ENCODE data around the gene ZC2HC1C. TPM values are rescaled to one million over a fixed set of nuclear protein-coding genes. Genes with fewer than 3 reads are reported as not detected.
"Not testable (repeated sequence)": the region's sequence is repeated elsewhere in the genome, so short reads cannot be mapped to it uniquely, and the experiment has no call there.

ZC2HC1C gene
- total RNA-seq, 4 donors from 2014 or later = 0.76 to 8.7 (median 3.8) TPM

- H3K4me3 ChIP-seq (ENCODE audit: low read depth, poor library complexity, severe bottlenecking) = no peak overlapping the region
- WGBS, 2 donors = 94 to 97% methylated on average over 3 of the region's 3 CpGs
- no peak for DNase-seq (ENCODE audit: low spot score in 2 of 2)
- TF ChIP-seq CTCF (IDR thresholded peaks at IDR 0.05) (no peak), POLR2A (IDR thresholded peaks at IDR 0.05) (no peak)
- intact Hi-C loops (cut with DNase I; ENCODE audit: low total_unique reads) = no loop called here
These were observed 2.8 kb upstream of the ZC2HC1C start for GRCh38 chr14:75066691-75067090.

- no peak for DNase-seq (ENCODE audit: low spot score in 2 of 2)
- H3K4me3 ChIP-seq (ENCODE audit: low read depth, poor library complexity, severe bottlenecking) = no peak overlapping the region
- WGBS, 2 donors = 88 to 97% methylated on average over 1 of the region's 1 CpG
- intact Hi-C loops (cut with DNase I; ENCODE audit: low total_unique reads) = no loop called here
- TF ChIP-seq POLR2A (IDR thresholded peaks at IDR 0.05) (no peak), CTCF (IDR thresholded peaks at IDR 0.05) (no peak)
These were observed 2.2 kb upstream of the ZC2HC1C start for GRCh38 chr14:75067212-75067611.

- 90 to 96% methylated on average over 4 of the region's 4 CpGs for WGBS, 2 donors
- H3K4me3 ChIP-seq (ENCODE audit: low read depth, poor library complexity, severe bottlenecking); DNase-seq (ENCODE audit: low spot score in 2 of 2); intact Hi-C loops (cut with DNase I; ENCODE audit: low total_unique reads): not testable (repeated sequence)
These were observed 1.7 kb upstream of the ZC2HC1C start for GRCh38 chr14:75067765-75068164.

- DNase-seq (ENCODE audit: low spot score in 2 of 2) = no peak
- WGBS, 2 donors = 16 to 18% methylated on average over 15 of the region's 15 CpGs
- TF ChIP-seq POLR2A (IDR thresholded peaks at IDR 0.05) (no peak), CTCF (IDR thresholded peaks at IDR 0.05) (no peak)
- H3K4me3 ChIP-seq (ENCODE audit: low read depth, poor library complexity, severe bottlenecking) = no peak overlapping the region
- intact Hi-C loops (cut with DNase I; ENCODE audit: low total_unique reads) = no loop called here
These were observed 934 bp upstream of the ZC2HC1C start for GRCh38 chr14:75068294-75069120.

GRCh38 chr14:75069811-75070145 is 337 bp downstream of the ZC2HC1C start:
- intact Hi-C loops (cut with DNase I; ENCODE audit: low total_unique reads) = no loop called here
- H3K4me3 ChIP-seq (ENCODE audit: low read depth, poor library complexity, severe bottlenecking) = no peak overlapping the region
- DNase-seq (ENCODE audit: low spot score in 2 of 2) = no peak
- 11 to 19% methylated on average over 5 to 12 of the region's 12 CpGs for WGBS, 2 donors
- TF ChIP-seq POLR2A (IDR thresholded peaks at IDR 0.05) (no peak), CTCF (IDR thresholded peaks at IDR 0.05) (no peak)

- intact Hi-C loops (cut with DNase I; ENCODE audit: low total_unique reads) = no loop called here
- TF ChIP-seq CTCF (IDR thresholded peaks at IDR 0.05) = no peak
- no peak for TF ChIP-seq POLR2A (IDR thresholded peaks at IDR 0.05)
- 3 to 29% methylated on average over 9 of the region's 9 CpGs for WGBS, 2 donors
- peak in 1 of 2 donors; percentile 93 for DNase-seq (ENCODE audit: low spot score in 2 of 2)
- H3K4me3 ChIP-seq (ENCODE audit: low read depth, poor library complexity, severe bottlenecking) = no peak overlapping the region
These were observed 942 bp downstream of the ZC2HC1C start for GRCh38 chr14:75070383-75070782.
